GM19455 (cell line): Measurements from ENCODE around the gene ERP29.
"Not testable (repeated sequence)": the region's sequence is repeated elsewhere in the genome, so short reads cannot be mapped to it uniquely, and the experiment has no call there.

ENCODE experiments used
- ATAC-seq: cut with Tn5 transposase; IDR thresholded peaks from one replicate; pipeline ENCODE4 v1.9.1; 2021; ENCODE audit not compliant: unreplicated experiment

Gene ERP29

DNA sequence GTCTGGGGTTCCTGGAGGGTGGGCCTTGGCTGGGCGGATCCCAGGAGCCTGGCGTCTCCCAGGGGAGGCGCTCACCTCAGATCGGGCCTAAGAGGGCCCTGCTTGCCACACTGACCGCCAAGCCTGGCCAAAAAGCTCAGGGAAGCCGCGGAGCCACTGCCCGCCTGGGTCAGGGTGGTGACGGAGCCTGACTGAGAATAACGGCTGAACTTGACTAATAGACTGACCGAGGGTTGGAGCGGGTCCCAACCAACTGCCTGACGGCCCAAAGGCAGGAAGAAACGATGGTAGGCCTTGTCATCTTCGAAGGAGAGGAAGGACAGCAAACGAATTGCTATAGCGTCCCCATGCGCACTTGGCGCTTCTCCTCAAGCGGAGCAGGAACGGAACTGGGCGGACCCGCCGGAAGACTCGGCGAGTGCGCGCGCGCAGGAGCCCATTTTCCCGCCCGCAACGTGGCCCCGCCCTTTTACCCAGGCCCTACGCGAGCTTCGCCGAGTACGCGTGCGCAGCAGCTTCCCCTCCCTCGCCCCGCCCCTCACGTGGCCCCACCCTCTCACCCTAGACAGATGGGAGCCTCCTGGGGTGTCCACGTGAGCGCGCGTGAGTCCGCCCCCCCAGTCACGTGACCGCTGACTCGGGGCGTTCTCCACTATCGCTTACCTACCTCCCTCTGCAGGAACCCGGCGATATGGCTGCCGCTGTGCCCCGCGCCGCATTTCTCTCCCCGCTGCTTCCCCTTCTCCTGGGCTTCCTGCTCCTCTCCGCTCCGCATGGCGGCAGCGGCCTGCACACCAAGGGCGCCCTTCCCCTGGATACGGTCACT, at the start of gene ERP29, which contains the start of gene TMEM116:
Gene ERP29, plus strand, starts transcription at position 652 of the 826 bp plus-strand sequence. Its CDS starts 40 bp downstream, at position 692.
Gene TMEM116, minus strand, starts transcription at position 391 of the 826 bp plus-strand sequence. CDS start 7,895 bp downstream, outside the sequence.
- ATAC-seq = peak; percentile 61

DNA sequence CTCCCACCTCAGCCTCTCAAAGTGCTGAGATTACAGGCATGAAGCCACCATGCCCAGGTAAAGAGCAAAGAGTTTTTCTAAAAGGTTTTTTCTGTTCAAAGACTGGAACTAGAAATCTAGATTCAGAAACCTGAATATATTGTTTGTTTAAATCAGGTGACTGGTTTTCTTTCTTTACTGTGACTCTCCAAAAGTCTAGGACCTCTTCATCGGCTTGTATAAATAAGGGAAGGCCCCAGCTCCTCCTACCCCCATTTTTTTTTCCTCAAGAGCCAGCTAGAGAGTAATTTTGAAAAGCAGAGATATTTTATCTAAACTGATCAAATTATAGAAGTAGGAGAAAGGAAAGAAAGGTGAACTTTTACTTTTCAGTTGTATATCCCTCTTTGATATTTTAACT, 48.3 kb upstream of the ERP29 start:
- no peak for ATAC-seq

DNA sequence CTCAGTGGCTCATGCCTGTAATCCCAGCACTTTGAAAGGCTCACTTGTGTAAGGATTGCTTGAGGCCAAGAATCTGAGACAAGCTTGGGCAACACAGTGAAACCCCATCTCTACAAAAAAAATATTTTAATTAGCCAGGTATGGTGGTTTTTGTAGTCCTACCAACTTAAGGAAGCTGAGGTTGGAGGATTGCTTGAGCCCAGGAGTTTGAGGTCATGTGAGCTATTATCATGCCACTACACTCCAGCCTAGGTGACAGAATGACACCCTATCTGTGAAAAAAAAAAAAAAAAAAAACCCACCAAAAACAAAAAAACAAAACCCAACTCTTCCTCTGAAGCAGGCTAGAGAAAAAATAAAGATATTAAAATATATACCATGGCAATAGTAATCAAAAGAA, 41.4 kb upstream of the ERP29 start:
- no peak for ATAC-seq

DNA sequence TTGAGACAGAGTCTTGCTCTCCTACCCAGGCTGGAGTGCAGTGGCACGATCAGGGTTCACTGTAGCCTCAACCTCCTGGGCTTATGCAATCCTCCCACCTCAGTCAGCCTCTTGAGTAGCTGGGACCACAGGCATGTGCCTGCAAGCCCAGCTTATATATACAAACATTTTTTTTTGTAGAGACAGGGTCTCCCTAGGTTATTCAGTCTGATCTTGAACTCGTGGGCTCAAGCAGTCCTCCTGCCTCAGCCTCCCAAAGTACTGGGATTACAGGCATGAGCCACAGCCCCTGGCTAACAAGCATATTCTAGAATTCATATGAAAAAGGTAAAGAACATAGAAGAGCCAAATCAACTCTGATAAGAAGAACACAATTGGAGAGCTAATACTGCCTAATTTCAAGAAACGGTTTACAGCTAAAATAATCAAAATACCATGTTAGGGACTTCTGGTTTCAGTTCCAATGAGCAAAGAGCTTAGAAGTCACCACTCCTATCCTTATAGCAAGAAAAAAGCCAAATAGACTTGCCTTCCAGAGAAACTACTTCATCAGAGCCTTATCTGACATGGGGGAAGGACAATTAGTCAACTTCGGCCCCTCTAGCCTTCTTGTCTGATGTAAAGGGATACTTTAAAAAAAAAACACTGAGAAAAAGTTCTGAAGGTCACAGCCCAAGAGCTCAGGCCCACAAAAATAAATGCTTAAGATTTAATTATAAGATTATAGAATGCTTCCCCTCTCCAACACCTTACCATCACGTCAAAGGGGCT, 37.9 kb upstream of the ERP29 start:
- ATAC-seq = no peak

DNA sequence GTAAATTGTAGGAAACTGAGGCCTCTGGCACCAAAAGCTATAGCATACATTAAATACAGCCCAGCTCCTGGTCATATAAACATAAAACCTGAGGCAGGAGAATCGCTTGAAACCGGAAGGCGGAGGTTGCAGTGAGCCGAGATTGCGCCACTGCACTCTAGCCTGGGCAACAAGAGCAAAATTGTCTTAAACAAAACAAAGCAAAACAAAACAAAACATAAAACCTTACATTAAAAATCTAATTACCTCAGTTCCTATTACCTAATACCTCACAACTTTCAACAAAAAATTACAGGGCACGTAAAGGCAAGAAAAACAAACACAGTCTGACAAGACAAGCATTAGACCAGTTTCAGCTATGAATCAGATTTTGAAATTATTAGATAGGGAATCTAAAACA, 36.9 kb upstream of the ERP29 start:
- no peak for ATAC-seq

DNA sequence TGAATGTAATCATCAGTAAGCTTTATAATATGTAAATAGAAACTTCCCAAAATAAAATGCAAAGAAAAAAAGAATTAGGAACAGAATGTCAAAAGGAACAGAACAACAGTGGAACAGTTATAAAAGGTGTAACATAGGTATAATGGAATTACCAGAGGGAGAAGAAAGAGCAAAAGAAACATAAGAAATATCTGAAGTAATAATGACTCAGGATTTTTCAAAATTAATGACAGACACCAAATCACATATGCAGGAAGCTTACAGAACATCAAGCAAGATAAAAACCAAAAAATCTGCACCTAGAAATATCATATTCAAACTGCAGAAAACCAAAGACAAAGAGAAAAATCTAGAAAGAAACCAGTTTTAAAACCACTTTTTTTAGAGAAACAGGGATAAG, 36.4 kb upstream of the ERP29 start:
- ATAC-seq = no peak

DNA sequence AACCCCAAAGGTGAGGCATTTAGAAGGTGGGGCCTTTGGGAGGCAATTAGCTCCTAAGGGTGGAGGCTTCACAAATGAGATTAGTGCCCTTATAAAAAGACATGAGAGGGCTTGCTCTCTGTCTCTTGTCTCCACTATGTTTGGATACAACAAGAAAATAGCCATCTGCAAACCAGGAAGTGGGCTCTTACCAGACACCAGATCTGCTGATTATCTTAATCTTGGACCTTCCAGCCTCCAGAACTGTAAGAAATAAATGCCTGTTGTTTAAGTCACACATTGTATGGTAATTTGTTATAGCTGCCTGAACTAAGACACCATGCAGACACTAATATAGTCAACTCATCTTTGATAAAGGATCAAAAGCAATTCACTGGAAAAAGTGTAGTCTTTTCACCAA, 34.7 kb upstream of the ERP29 start:
- ATAC-seq = no peak

DNA sequence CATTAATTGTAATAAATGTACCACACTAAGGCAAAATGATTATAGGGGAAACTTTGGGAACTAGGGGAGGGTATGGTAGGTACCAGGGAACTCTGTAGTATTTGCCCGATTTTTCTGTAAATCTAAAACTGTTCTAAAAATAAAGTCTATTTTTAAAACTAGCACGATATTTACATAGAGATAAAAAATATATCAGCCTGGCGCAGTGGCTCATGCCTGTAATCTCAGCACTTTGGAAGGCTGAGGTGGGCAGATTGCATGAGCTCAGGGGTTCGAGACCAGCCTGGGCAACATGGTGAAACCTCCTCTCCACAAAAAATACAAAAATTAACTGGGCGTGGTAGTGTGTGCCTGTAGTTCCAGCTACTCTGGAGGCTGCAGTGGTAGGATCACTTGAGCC, 32.6 kb upstream of the ERP29 start:
- ATAC-seq = no peak

DNA sequence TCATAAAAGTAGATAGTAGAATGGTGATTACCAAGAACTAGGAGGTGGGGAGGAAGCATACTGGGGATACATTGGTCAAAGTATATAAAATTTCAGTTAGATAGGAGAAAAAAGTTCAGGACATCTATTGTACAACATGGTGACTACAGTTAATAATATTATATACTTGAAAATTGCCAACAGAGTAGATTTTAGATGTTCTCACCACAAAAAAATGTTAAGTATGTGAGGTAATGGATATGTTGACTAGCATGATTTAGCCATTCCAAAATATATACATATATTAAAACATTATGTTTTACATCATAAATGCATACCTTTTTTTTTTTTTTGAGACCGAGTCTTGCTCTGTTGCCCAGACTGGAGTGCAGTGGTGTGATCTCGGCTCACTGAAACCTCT, 31.2 kb upstream of the ERP29 start:
- ATAC-seq = no peak

DNA sequence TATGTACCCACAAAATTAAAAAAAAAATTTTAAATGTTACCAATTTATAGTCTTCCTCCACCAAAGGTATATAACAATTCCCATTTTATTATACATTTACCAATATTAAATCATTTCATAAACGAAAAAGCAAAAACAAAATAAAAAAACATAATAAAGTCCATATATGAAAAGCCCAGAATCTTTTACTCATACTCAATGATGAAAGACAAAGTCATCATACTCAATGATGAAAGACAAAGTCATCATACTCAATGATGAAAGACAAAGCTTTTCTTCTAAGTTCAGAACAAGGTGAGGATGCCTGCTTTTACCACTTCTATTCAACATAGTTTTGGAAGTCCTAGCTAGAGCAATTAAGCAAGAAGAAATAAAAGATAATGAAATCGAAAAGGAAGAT, 28.4 kb upstream of the ERP29 start:
- no peak for ATAC-seq

DNA sequence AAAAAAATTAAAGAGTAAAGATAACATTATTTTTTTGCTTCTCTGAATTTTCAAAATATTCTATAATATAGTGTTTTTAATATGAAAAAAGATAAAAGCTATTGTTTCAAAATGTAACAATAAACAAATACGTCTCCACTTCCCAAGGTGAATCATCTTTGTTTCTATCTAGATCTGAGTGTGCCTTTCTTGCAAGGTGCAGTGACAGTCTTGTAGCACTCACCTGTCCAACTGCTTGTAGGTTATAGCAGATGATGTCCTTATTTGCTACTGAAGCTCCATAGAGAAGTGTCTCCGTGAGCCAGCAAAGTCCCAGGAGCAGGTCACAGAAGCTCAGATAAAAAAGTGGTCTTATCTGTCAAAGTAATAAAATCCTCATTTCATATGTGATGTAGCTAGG, 21.7 kb upstream of the ERP29 start:
- no peak for ATAC-seq

DNA sequence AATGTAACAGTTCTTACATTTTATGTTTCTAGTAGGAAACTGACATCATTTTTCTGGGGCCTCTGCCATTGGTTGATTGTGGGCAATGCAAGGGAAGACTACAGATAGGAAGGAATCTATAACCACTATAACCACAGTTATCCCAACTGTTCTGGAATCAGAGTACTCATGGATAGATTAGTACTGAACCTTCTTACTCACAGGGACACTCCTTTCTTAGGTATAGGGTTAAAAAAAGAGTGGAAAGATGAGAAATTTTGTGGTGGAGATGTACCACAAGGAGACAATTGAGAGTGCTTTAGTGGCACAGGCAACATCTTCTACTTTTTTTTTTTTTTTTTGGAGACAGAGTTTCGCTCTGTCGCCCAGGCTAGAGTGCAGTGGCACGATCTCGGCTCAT, 21.3 kb upstream of the ERP29 start:
- no peak for ATAC-seq

DNA sequence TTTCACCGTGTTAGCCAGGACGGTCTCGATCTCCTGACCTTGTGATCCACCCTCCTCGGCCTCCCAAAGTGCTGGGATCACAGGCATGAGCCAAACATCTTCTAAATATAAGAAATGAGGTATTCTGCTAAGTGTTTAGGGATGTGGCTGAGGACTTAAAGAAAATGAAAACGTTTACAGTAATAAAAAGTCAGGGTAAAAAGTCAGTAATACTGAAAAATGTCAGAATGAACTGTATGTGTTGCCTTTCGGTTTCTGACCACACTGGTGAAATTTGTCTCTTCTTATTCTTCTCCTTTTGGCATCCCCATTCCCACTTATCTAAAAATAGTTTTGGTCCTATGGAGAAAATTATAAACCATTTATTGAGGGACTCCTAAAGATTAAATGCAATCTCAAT, 20.8 kb upstream of the ERP29 start:
- no peak for ATAC-seq

DNA sequence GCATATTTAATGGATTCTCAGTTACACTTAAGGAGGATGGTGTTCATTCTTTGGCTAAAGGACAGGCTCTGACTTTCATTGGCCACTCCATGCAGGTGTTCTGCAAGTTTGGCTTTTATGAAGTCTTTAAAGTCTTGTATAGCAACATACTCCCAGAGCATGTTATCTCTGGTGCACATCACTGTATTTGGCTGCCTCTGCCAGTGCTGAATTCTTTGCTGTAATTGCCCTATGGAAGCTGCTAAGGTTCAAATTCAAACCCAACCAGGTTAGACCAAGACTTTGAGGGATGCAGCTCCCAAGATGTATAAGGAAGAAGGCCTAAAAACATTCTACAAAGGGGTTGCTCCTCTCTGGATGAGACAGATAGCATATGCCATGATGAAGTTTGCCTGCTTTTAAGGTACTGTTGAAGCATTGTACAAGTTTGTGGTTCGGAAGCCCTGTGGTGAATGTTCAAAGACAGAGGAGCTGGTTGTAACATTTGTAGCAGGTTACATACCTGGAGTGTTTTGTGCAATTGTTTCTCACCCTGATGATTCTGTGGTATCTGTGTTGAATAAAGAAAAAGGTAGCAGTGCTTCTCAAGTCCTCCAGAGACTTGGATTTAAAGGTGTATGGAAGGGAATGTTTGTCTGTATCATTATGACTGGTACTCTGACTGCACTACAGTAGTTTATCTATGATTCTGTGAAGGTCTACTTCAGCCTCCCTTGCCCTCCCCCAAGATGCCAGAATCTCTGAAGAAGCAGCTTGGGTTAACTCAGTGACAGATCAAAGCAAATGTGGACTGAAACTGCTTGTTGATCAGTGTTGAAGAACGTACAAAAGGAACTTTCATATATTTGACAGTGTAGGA, 19.7 kb upstream of the ERP29 start:
- no peak for ATAC-seq

DNA sequence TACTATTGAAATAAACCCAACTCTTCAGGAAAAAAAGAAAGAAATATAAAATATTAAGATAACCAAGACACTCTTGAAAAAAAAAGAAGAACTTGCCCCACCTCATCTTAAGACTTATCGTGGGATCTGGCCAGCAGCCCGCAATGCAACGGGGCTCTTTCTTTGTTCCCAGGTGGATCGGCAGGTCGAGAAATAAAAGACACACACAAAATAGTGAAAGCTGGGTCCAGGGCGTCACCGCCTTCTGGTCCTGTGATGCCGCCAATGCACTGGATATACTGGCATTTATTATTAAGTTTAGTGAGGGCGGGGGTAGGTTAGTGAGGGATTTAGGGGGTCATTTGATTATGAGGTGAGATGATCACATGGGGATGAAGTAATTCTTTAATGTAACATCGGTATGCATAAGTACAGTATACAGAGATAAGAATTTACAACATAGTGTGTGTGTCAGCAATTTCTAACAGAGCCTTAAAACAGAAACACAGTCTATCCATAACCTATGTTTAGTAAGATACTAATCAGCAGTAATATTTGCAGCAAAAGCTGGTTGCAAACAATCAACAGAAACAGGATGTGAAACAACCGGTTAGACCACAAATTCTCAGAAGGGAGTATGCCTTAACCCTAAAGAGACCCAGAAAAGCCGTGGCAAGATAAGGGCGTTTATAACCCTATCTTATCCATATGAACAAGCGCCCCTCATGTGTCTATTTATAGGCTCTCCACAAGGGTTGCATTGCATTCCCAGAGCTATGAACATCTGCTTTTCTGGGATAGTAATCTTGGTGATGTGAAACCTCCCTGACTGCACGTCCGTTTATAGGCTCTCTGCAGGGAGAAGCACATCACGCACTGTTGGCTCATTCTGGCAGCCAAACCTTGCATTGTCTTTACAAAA, 18.8 kb upstream of the ERP29 start:
- ATAC-seq = not testable (repeated sequence)

DNA sequence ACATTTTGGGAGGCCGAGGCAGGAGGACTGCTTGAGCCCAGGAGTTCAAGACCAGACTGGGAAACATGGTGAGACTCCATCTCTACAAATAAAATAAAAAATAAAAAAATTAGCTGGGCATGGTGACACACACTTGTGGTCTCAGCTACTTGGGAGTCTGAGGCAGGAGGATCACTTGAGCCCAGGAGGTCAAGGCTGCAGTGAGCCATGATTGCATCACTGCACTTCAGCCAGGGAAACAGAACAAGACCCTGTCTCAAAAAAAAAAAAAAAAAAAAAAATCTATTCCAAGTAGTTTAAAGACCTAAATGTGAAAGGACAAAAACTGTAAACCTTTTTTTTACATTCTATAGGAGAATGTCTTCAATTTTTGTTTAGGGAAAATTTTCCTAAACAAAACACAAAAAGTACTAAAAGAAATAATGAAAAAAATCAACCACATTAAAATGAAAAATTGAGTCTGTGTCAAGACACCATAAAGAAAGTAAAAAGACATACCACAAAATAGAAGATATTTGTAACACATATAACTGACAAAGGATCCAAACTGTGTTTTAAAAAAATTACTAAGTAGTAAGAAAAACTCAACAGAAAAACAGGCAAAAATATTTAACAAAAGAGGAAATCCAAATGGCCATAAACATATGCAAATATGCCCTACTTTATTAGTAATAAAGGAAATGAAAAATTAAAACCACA, 17.3 kb upstream of the ERP29 start:
- ATAC-seq = no peak

DNA sequence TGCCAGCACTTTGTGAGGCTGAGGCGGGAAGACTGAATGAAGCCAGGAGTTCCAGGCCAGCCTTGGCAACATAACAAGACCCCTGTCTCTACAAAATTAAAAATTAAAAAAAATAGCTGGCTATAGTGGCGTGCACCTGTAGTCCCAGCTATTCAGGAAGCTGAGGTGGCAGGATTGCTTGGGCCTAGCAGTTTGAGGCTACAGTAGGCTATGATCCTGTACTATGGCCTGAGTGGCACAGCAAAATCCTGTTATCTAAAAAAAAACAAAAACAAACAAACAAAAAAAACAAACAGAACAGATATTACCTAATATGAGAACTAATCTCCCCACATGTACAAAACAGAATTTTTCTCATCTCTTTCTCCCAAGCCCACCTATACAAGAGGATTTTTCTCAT, 15.9 kb upstream of the ERP29 start:
- ATAC-seq = no peak

DNA sequence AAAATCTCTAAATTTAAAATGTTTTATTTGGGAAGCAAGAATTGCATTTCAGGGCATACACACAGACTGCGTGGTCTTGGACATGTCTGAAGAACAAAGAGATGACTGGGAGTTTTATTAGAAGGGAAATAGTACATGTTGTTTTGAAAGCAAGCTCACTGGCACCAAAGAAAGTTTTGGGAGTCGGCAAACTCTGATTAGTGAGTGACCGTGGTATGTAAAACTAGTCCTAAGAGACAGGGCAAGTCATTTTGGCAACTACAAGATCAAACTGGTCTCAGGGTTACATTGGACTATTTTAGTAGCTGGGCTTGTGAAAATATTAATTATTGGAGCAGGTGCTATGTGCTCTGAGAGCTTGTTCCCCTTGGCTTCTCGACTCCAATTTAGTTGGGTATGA, 15.2 kb upstream of the ERP29 start:
- ATAC-seq = no peak

DNA sequence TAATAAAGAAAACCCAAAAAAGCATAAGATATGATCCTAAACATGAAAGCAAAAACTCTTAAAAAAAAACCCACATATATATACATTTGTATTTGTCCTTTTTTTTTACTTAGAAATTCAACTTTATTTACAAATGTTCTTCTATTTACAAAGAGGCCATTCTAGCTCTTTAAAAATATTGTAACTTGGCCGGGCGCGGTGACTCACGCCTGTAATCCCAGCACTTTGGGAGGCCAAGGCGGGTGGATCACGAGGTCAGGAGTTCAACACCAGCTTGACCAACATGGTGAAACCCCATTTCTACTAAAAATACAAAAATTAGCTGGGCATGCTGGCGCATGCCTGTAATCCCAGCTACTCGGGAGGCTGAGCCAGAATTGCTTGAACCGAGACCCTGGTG, 14.1 kb upstream of the ERP29 start:
- ATAC-seq = not testable (repeated sequence)

DNA sequence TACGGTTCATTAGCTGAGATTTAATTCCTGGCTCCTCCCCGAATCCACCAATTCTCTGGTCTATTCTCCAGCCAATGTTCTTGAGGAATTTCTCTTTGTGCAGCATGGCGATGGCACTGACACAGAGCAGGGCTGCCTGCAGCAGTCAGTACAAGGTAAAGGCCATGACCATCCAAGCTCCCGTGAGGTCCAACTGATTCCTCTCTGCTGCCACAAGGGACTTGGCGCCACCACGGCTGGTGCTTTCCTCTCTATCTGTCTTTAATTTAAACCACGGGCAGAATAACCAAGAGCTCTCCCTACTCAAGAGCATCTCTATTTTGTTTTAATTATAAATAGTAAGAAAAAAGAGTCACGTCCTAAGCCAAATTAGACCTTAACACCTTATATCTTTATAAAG, 12.4 kb upstream of the ERP29 start:
- ATAC-seq = no peak
